ENCODE measurements around the gene TMEM9.

GRCh38 chr1:201125800-201126199, 28.5 kb downstream of the TMEM9 start:
- no peak for TF ChIP-seq CTCF (IDR thresholded peaks at IDR 0.05)
- no peak for TF ChIP-seq POLR2AphosphoS5 (IDR thresholded peaks at IDR 0.05)
